ENCODE measurements around the gene PTGFRN.

- no peak for TF ChIP-seq CTCF (IDR thresholded peaks at IDR 0.05)
- TF ChIP-seq POLR2A (IDR thresholded peaks at IDR 0.05): no peak
Observed at GRCh38 chr1:116923421-116923820, 13.7 kb downstream of the PTGFRN start.
